ENCODE data around the gene TSSK3. TPM values are rescaled to one million over a fixed set of nuclear protein-coding genes. Genes with fewer than 3 reads are reported as not detected.

TSSK3 gene
- total and polyA plus RNA-seq, 9 of the 15 experiments (the other 6 are each of a cell fraction or from before 2014, with no cell fraction given), result 0.27 to 2.8 (median 1.9) TPM

DNA sequence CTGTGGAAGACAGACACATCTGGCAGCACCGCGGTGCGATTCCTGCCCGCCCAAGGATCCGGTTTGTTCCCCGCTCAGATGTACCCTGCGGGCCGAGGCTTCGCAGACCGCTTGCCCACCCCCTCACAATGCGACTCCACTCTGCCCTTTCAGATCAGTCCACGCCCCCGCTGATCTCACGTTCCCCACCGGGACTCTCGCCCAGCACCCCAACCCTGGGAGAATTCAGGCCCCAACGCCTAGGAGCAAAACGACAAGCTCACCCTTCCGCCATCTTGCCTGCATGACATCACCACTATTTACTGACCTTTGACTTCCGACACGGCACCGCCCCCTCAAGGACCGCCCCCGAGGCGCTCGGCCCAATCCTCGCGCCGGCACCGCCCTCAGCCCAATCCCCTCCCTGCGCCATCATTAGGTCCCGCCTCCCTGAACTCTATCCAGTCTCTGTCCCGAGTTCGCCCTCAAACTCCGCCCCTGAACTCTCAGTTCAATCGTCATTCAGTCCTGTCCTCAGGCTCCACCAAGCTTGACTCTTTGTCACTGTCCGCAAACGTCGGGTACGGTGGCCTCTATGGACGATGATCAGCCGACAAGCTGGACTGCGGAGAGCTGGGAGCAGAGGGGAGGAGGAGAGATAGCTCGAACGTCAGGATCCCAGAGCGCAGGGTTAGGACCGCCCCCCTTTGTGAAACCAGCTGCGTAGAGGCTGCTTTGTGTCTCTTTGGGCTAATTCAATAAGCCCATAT, 32.0 kb downstream of the TSSK3 start, which contains the start of gene BSDC1 (continued):
- TF ChIP-seq, protein P1, sequence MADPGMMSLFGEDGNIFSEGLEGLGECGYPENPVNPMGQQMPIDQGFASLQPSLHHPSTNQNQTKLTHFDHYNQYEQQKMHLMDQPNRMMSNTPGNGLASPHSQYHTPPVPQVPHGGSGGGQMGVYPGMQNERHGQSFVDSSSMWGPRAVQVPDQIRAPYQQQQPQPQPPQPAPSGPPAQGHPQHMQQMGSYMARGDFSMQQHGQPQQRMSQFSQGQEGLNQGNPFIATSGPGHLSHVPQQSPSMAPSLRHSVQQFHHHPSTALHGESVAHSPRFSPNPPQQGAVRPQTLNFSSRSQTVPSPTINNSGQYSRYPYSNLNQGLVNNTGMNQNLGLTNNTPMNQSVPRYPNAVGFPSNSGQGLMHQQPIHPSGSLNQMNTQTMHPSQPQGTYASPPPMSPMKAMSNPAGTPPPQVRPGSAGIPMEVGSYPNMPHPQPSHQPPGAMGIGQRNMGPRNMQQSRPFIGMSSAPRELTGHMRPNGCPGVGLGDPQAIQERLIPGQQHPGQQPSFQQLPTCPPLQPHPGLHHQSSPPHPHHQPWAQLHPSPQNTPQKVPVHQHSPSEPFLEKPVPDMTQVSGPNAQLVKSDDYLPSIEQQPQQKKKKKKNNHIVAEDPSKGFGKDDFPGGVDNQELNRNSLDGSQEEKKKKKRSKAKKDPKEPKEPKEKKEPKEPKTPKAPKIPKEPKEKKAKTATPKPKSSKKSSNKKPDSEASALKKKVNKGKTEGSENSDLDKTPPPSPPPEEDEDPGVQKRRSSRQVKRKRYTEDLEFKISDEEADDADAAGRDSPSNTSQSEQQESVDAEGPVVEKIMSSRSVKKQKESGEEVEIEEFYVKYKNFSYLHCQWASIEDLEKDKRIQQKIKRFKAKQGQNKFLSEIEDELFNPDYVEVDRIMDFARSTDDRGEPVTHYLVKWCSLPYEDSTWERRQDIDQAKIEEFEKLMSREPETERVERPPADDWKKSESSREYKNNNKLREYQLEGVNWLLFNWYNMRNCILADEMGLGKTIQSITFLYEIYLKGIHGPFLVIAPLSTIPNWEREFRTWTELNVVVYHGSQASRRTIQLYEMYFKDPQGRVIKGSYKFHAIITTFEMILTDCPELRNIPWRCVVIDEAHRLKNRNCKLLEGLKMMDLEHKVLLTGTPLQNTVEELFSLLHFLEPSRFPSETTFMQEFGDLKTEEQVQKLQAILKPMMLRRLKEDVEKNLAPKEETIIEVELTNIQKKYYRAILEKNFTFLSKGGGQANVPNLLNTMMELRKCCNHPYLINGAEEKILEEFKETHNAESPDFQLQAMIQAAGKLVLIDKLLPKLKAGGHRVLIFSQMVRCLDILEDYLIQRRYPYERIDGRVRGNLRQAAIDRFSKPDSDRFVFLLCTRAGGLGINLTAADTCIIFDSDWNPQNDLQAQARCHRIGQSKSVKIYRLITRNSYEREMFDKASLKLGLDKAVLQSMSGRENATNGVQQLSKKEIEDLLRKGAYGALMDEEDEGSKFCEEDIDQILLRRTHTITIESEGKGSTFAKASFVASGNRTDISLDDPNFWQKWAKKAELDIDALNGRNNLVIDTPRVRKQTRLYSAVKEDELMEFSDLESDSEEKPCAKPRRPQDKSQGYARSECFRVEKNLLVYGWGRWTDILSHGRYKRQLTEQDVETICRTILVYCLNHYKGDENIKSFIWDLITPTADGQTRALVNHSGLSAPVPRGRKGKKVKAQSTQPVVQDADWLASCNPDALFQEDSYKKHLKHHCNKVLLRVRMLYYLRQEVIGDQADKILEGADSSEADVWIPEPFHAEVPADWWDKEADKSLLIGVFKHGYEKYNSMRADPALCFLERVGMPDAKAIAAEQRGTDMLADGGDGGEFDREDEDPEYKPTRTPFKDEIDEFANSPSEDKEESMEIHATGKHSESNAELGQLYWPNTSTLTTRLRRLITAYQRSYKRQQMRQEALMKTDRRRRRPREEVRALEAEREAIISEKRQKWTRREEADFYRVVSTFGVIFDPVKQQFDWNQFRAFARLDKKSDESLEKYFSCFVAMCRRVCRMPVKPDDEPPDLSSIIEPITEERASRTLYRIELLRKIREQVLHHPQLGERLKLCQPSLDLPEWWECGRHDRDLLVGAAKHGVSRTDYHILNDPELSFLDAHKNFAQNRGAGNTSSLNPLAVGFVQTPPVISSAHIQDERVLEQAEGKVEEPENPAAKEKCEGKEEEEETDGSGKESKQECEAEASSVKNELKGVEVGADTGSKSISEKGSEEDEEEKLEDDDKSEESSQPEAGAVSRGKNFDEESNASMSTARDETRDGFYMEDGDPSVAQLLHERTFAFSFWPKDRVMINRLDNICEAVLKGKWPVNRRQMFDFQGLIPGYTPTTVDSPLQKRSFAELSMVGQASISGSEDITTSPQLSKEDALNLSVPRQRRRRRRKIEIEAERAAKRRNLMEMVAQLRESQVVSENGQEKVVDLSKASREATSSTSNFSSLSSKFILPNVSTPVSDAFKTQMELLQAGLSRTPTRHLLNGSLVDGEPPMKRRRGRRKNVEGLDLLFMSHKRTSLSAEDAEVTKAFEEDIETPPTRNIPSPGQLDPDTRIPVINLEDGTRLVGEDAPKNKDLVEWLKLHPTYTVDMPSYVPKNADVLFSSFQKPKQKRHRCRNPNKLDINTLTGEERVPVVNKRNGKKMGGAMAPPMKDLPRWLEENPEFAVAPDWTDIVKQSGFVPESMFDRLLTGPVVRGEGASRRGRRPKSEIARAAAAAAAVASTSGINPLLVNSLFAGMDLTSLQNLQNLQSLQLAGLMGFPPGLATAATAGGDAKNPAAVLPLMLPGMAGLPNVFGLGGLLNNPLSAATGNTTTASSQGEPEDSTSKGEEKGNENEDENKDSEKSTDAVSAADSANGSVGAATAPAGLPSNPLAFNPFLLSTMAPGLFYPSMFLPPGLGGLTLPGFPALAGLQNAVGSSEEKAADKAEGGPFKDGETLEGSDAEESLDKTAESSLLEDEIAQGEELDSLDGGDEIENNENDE (IDR thresholded peaks at IDR 0.05; ENCODE audit: low read depth, low read length), result peak; percentile 53
- TF ChIP-seq CCAR2 (IDR thresholded peaks at IDR 0.05; ENCODE audit: low read depth, low read length) (no peak), ZNF436 (CRISPR knock-in tag; IDR thresholded peaks at IDR 0.05) (no peak), MLLT1 (IDR thresholded peaks at IDR 0.05) (peak; percentile 84 to 90; a peak in 3 of 4 replicates), FOXK1 (CRISPR knock-in tag; IDR thresholded peaks at IDR 0.05; ENCODE audit: borderline replicate concordance) (peak; percentile 83; the same call in 1 of the 2 replicates), FOXJ3 (CRISPR knock-in tag; IDR thresholded peaks at IDR 0.05) (no peak), ZNF24 (IDR thresholded peaks at IDR 0.05) (0 out of 2 replicates have a peak, but pooled peaks have one; percentile 40), PRMT5 (CRISPR knock-in tag; IDR thresholded peaks at IDR 0.05) (no peak), MTA1 (IDR thresholded peaks at IDR 0.05; ENCODE audit: borderline replicate concordance) (no peak), CAMTA2 (CRISPR knock-in tag; conservative IDR thresholded peaks at IDR 0.05) (no peak)
- TF ChIP-seq, protein P2, sequence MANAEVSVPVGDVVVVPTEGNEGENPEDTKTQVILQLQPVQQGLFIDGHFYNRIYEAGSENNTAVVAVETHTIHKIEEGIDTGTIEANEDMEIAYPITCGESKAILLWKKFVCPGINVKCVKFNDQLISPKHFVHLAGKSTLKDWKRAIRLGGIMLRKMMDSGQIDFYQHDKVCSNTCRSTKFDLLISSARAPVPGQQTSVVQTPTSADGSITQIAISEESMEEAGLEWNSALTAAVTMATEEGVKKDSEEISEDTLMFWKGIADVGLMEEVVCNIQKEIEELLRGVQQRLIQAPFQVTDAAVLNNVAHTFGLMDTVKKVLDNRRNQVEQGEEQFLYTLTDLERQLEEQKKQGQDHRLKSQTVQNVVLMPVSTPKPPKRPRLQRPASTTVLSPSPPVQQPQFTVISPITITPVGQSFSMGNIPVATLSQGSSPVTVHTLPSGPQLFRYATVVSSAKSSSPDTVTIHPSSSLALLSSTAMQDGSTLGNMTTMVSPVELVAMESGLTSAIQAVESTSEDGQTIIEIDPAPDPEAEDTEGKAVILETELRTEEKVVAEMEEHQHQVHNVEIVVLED (CRISPR knock-in tag; IDR thresholded peaks at IDR 0.05), result peak; percentile 69
- TF ChIP-seq, protein P3, sequence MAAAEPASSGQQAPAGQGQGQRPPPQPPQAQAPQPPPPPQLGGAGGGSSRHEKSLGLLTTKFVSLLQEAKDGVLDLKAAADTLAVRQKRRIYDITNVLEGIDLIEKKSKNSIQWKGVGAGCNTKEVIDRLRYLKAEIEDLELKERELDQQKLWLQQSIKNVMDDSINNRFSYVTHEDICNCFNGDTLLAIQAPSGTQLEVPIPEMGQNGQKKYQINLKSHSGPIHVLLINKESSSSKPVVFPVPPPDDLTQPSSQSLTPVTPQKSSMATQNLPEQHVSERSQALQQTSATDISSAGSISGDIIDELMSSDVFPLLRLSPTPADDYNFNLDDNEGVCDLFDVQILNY (CRISPR knock-in tag; IDR thresholded peaks at IDR 0.05), result peak; percentile 58; the same call in 1 of the 2 replicates
